GM21447 (cell line): ENCODE results near the gene AMH.
"Not testable (repeated sequence)": the region's sequence is repeated elsewhere in the genome, so short reads cannot be mapped to it uniquely, and the experiment has no call there.

Experiments
- ATAC-seq: cut with Tn5 transposase; IDR thresholded peaks from one replicate; pipeline ENCODE4 v1.9.1; 2021; ENCODE audit not compliant: unreplicated experiment

Gene AMH

GRCh38 chr19:2269244-2270156 lies 20.4 kb downstream of the AMH start:
- ATAC-seq: peak; percentile 37

GRCh38 chr19:2270157-2270422 lies 21.0 kb downstream of the AMH start:
- ATAC-seq: no peak

GRCh38 chr19:2270423-2271233 lies 21.5 kb downstream of the AMH start:
- ATAC-seq: no peak

GRCh38 chr19:2271234-2272103 lies 22.3 kb downstream of the AMH start:
- no peak for ATAC-seq

DNA sequence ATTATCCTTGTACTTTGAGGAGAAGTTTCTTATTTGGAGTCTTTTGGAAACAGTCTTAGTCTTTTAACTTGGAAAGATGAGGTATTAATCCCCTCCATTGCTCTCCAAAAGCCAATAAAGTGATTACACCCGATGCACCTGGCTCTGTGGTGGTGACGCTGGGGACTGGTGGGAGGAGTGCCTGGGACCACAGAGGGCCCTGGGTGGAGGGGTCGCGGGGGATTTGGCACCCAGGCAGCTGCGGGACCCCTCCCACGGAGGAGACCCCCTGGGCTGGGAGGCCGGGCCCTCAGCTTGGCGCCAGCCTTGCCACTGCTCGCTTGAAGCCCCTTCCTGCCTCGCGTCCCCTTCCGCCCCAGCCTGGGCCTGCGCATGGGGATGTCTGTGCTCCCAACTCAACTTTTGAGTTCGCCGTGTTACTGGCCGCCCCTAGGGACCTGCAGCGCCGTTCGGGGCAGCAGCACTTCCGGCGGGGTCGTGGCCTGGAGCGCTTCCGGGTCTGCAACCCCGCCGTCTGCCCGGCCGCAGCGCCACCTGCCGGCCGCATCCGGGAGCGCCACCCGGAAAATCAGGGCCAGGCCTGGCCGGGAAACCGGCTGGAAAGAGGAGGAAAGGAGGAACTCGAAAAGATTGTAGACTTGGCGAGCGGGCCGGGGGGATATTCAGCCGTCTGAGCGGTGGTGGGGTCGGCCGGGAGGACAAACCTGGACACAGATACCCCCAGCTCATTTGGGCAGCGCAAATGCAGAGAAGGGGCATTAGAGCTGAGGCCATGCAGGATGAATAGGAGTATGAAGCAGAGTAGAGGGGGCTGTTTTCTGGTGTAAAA lies 24.4 kb downstream of the AMH start:
- peak; percentile 34 for ATAC-seq

DNA sequence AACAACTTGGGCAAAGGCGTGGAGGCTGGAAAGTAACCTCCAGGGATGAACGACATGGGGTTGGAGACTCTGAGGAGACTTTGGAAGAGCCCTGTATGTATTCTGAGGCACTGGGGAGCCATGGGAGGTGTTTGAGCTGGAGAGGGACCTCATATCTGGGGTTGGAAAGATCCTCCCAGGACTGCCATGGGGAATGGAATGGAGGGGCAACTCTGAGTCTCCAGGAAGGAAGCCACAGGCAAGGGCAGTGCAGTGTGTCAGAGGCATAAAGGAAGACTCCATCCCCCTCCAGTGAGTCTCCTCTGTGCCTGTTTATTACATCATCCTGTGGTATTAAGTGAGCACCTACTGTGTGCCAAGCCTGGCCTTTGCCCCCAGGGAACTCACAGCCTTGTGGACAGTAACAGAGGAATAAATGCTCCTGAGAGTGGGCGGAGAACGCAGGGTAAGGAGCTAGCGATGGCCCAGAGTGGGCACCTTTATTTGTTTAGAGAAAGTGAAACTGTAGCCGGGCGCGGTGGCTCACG lies 25.1 kb downstream of the AMH start:
- ATAC-seq: no peak

- ATAC-seq: no peak
These were observed 25.9 kb downstream of the AMH start for GRCh38 chr19:2274931-2275535.

DNA sequence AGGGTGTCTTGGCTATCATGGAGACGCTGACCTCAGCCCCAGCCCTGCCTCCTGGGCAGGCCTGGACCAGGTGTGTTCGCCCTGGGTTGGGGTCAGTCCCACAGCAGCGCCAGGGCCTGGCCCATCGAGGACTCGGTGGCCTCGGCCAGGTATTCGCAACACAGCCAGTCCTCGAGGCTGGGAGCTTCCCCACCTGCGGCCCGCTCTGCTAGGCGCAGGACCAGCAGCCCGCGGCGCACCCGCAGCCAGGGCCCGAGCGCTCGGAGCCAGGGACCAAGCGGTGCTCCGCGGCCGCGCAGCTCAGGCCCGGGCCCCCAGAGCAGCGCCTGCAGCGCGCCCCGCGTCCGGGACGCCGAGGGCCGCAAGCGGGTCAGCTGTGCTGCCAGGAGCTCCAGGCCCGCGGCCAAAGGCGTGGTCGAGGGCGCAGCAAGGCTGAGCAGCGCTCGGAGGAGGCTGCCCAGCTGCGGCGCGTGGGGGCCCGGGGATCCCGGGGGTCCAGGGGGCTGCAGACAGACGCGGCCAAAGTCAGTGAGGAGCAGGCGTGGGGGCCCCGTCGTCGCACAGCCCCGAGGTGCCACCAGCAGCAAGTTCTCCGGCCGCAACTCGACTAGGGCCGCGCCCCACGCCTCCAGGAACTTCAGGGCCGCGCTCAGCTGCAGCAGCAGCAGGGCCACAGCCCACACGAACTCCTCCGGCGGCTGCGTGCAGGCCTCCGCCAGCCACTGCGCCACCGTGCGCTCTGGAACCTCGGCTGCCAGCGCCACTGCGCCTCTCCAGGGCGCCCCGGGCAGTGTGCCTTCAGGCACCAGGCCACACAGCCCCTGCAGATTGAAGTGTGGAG lies 26.7 kb downstream of the AMH start:
- ATAC-seq: no peak

DNA sequence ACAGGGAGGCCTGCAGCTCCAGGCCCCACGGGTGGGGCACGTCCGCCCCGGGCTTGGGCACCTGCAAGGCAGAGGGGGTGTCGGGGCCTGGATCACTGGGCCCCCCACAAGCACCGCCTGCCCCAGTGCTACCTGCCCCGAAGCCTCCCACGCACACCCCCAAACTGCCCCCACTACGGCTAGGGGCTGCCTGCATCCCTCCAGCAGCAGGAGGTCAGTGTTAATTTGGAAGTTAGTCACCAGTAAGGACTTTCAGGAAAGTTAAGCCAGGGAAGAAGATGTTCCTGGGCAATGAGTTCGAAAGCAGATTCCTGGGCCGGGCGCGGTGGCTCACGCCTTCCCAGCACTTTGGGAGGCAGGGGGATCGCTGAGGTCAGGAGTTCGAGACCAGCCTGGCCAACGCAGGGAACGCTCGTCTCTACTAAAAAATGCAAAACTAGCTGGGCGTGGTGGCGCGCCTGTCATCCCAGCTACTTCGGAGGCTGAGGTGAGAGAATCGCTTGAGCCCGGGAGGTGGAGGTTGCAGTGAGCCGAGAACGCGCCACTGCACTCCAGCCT lies 27.4 kb downstream of the AMH start:
- no peak for ATAC-seq

DNA sequence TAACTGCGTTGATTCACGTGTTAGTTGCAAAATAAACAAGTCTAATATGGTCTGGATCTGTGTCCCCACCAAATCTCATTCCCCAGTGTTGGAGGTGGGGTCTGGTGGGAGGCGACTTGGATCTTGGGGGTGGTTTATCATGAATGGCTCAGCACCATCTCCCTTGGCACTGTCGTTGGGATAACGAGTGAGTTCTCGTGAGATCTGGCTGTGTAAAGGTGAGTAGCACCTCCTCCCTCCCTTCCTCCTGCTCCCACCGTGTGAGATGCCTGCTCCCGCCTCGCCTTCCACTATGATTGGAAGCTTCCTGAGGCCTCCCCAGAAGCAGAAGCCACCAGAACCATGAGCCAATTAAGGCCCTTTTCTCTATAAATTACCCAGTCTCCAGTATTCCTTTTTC lies 28.0 kb downstream of the AMH start:
- no peak for ATAC-seq

DNA sequence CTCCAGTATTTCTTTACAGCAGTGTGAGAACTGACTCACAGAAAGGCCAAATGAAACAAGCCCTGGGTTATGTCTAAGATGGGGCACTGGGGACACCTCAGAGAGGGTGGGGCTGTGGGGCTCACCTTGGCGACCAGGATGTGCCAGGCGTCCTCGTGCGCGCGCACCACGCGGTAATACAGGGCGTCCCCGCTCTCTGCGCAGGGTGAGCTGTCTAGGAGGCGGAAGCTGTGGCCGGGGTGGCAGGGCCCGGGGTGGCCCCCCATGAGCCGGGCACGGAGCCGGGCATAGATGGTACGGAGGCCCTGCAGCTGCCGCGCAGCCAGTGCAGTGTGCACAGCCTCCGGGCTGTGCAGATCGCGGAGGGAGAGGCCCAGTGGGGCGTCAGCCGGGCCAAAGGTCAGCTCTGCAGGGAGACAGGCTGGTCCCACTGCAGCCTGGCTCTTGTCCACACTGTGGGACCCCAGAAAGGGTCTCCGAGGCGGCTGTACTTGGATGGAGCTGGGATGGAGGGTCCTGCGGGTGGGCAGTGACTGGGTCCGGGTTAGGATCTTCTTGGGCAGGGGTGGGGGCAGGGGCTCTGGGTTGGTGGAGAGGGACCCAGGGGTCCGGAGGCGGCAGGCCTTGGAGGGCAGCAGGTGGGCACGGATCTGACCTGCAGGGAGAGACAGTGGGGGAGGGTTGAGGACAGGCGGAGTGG lies 29.5 kb downstream of the AMH start:
- no peak for ATAC-seq

DNA sequence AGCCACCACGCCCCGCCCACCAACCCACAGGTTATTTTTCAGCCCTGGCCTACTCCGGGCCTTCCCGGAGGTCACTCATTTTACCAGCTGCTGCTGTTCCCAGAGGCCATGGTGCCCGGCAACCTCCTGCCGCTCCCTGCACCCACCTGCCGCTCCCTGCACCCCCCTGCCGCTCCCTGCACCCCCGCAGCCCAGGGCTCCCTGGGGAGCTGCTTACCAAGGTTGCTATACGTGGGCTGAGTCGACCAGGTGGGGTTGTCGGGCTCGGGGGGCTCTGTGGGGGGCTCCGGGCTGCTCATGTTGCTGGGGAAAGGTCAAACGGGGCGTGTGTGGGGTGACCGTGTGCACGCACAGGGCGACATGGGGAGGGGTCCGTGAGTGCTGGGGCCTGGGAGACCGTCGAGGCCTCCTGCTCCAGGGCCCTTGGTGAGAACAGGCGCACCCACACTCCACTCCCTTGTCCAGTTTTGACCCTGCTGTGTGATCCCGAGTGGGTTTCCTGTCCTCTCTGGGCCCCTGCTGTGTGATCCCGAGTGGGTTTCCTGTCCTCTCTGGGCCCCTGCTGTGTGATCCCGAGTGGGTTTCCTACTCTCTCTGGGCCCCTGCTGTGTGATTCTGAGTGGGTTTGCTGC lies 31.6 kb downstream of the AMH start:
- ATAC-seq: no peak

GRCh38 chr19:2281265-2282061 lies 32.3 kb downstream of the AMH start:
- not testable (repeated sequence) for ATAC-seq

DNA sequence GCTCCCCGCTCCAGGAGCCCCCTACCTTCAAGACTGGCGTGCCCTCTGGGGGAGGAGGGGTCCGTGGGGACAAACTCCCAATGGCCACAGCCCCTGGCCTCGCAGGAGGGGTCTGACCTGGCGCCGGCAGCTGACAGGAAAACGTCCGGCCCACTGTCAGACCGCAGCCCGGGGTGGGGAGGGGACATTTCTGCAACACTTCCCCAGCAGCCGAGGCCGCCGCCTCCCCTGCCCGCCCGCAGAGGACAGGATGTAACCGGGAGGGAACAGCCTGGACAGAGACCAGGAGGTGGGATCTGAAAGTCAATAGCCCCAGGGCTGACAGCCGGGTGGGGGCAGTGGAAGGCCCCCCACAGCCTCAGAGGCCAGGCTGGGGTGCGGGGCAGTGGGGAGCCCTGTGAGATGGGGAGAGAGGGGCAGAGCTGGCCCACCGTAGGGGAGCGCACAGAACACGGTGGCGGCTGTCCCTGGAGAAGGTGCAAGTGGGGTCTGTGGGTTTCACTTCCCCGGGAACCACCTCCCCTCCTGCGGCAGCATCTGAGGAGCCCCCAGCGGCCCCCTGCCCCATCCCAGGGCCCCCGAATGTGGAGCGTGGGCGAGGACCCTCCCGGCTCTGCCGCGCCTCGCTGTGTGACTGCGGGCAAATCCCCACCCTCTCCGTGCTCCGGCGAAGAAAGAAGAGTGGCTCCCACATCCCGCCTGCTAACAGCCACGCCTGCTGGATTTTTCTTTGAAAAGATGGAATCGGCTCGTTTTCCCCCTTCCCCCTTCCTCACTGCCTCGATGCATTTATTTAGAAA lies 33.1 kb downstream of the AMH start, which contains the start of gene PEAK3:
PEAK3 (minus strand) TSS at position 114 of the 800 bp plus-strand sequence. CDS start 1,244 bp downstream, outside the sequence.
- ATAC-seq: no peak

- no peak for ATAC-seq
These were observed 33.7 kb downstream of the AMH start for GRCh38 chr19:2282862-2283237.
